Neural cell (in vitro differentiated cells): Measurements from ENCODE around the gene CACNA1C. TPM values are rescaled to one million over a fixed set of nuclear protein-coding genes. Genes with fewer than 3 reads are reported as not detected.

ENCODE experiments used
- H2AFZ ChIP-seq: fragments of 200-600, 300-800 bp; sonication (generic), shearing (Covaris generic); 2 replicates; pipeline ENCODE4 v1.6.0; 2014; ENCODE audit warnings: low read depth, mild to moderate bottlenecking, antibody characterized with exemption, low read length, moderate library complexity
- H3F3A ChIP-seq: fragments of 200-600 bp; shearing (Covaris generic); 2 replicates; pipeline ENCODE4 v1.6.1; 2016; ENCODE audit warnings: mild to moderate bottlenecking, moderate library complexity, mixed read lengths, antibody characterized with exemption, low read length; ENCODE audit not compliant: insufficient read depth, poor library complexity, severe bottlenecking
- H3K27ac ChIP-seq: fragments of 200-600, 300-800 bp; sonication (generic), shearing (Covaris generic); 2 replicates; pipeline ENCODE4 v1.5.1; 2014; ENCODE audit warnings: mild to moderate bottlenecking, low read length, moderate library complexity
- H3K27me3 ChIP-seq: fragments of 300-800, 200-600 bp; sonication (generic), shearing (Covaris generic); 2 replicates; pipeline ENCODE4 v1.6.0; 2014; ENCODE audit warnings: mild to moderate bottlenecking, low read depth, low read length, moderate library complexity; ENCODE audit not compliant: insufficient read depth
- H3K36me3 ChIP-seq: fragments of 300-800, 200-600 bp; sonication (generic), shearing (Covaris generic); 2 replicates; pipeline ENCODE4 v1.5.1; 2014; ENCODE audit warnings: mild to moderate bottlenecking, antibody characterized with exemption, low read length, moderate library complexity; ENCODE audit not compliant: insufficient read depth
- H3K4me2 ChIP-seq: fragments of 300-800, 200-600 bp; sonication (generic), shearing (Covaris generic); 2 replicates; pipeline ENCODE4 v1.6.0; 2014; ENCODE audit warnings: mild to moderate bottlenecking, low read length
- H3K4me3 ChIP-seq: fragments of 300-800, 200-600 bp; sonication (generic), shearing (Covaris generic); 2 replicates; pipeline ENCODE4 v1.5.1; 2014; ENCODE audit warnings: mild to moderate bottlenecking, low read length, moderate library complexity
- H3K79me2 ChIP-seq: fragments of 200-600 bp; shearing (Covaris generic); replicated peaks from 2 replicates; pipeline ENCODE4 v1.6.0; 2014; ENCODE audit warnings: mild to moderate bottlenecking, low read length, moderate library complexity; ENCODE audit not compliant: insufficient read depth
- H3K9ac ChIP-seq: fragments of 300-800, 200-600 bp; sonication (generic), shearing (Covaris generic); 2 replicates; pipeline ENCODE4 v1.6.1; 2016; ENCODE audit warnings: mild to moderate bottlenecking, low read length, mixed read lengths
- H3K9me2 ChIP-seq: fragments of 200-600 bp; shearing (Covaris generic); 2 replicates; pipeline ENCODE4 v1.6.1; 2016; ENCODE audit warnings: mild to moderate bottlenecking, low read length, mixed read lengths; ENCODE audit not compliant: insufficient read depth
- H3K9me3 ChIP-seq: fragments of 200-600, 300-800 bp; sonication (generic), shearing (Covaris generic); 2 replicates; pipeline ENCODE4 v1.6.1; 2016; ENCODE audit warnings: mild to moderate bottlenecking, mixed run types, low read length, moderate library complexity, mixed read lengths
- H4K20me1 ChIP-seq: fragments of 200-600 bp; shearing (Covaris generic); 2 replicates; pipeline ENCODE4 v1.6.1; 2016; ENCODE audit warnings: mild to moderate bottlenecking, mixed run types; ENCODE audit not compliant: insufficient read depth
- EP300 ChIP-seq: fragments of 450-650 bp; conservative IDR thresholded peaks from 2 replicates; pipeline ENCODE4 v1.6.1; 2014; ENCODE audit warnings: antibody characterized with exemption, mild to moderate bottlenecking, moderate library complexity; ENCODE audit not compliant: poor library complexity, severe bottlenecking
- EZH2 ChIP-seq: fragments of 200-600, 300-800 bp; shearing (Covaris generic), sonication (generic); IDR thresholded peaks from 2 replicates; pipeline ENCODE4 v1.6.1; 2014; ENCODE audit warnings: antibody characterized with exemption, low read length, borderline replicate concordance, mild to moderate bottlenecking; ENCODE audit not compliant: insufficient read depth, poor library complexity, severe bottlenecking
- MXI1 ChIP-seq: fragments of 450-650 bp; conservative IDR thresholded peaks from 2 replicates; pipeline ENCODE4 v1.6.1; 2014; ENCODE audit warnings: antibody characterized with exemption, mild to moderate bottlenecking; ENCODE audit not compliant: poor library complexity, severe bottlenecking
- POLR2AphosphoS5 ChIP-seq: IDR thresholded peaks from 2 replicates; pipeline ENCODE4 v1.6.1; 2012
- RAD21 ChIP-seq: fragments of 450-650 bp; conservative IDR thresholded peaks from 2 replicates; pipeline ENCODE4 v1.6.1; 2014; ENCODE audit warnings: antibody characterized with exemption, mild to moderate bottlenecking, moderate library complexity
- SMC3 ChIP-seq: fragments of 450-650 bp; conservative IDR thresholded peaks from 2 replicates; pipeline ENCODE4 v1.6.1; 2014; ENCODE audit warnings: antibody characterized with exemption, mild to moderate bottlenecking, moderate library complexity; ENCODE audit not compliant: poor library complexity
- TAF1 ChIP-seq: IDR thresholded peaks from 2 replicates; pipeline ENCODE4 v1.6.1; 2012; ENCODE audit warnings: low read depth
- polyA plus RNA-seq: library from polyadenylated mRNA; depleted of rRNA; stranded (reverse); fragments of >200 nt; gene quantifications from 2 replicates; pipeline ENCODE4 v1.2.3, GENCODE V29; 2014
- TF ChIP-seq, protein P1 (sequence below): fragments of 450-650 bp; IDR thresholded peaks from 2 replicates; pipeline ENCODE4 v1.5.1; 2014; ENCODE audit warnings: antibody characterized with exemption, mild to moderate bottlenecking, moderate library complexity; ENCODE audit not compliant: poor library complexity, severe bottlenecking
- TF ChIP-seq, protein P2 (sequence below): IDR thresholded peaks from 2 replicates; pipeline ENCODE4 v1.6.1; 2012; ENCODE audit warnings: borderline replicate concordance

Gene CACNA1C
- polyA plus RNA-seq, 1 donor from 2014 or later, result 9.7 TPM

DNA sequence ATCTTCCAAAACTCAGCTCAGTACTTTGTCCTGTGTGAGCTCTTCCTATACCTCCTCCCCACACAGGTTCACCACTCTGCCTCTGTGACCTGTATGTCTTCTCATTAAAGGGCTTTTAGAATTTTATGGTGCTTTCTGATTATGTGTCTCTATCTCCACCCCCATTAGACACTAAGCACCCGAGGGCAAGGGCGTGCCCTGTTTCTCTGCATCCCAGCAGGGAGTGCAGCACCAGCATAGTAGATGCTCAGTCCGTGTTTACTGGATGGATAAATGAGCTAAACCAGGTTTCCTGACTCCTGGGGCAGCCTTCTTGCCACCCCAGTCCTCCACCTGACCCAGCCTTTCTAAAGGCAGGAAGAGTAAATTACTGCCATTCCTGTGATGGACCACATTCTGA is 333.8 kb downstream of the CACNA1C start:
- Histone ChIP-seq H3K9ac (no peak overlapping the region), H3F3A (no peaks in the 10 kb centered on the region), H3K9me3 (no peaks in the 10 kb centered on the region), H3K27me3 (no peaks in the 10 kb centered on the region), H3K4me3 (no peak overlapping the region), H2AFZ (no peak overlapping the region), H4K20me1 (no peaks in the 10 kb centered on the region), H3K79me2 (no peaks in the 10 kb centered on the region), H3K36me3 (no peaks in the 10 kb centered on the region), H3K4me2 (no peak overlapping the region), H3K27ac (no peak overlapping the region), H3K9me2 (no peaks in the 10 kb centered on the region)
- TF ChIP-seq MXI1 (no peak), EP300 (no peak), SMC3 (no peak), TAF1 (no peak), RAD21 (no peak), POLR2AphosphoS5 (no peak), EZH2 (no peak)
- TF ChIP-seq, protein P1, sequence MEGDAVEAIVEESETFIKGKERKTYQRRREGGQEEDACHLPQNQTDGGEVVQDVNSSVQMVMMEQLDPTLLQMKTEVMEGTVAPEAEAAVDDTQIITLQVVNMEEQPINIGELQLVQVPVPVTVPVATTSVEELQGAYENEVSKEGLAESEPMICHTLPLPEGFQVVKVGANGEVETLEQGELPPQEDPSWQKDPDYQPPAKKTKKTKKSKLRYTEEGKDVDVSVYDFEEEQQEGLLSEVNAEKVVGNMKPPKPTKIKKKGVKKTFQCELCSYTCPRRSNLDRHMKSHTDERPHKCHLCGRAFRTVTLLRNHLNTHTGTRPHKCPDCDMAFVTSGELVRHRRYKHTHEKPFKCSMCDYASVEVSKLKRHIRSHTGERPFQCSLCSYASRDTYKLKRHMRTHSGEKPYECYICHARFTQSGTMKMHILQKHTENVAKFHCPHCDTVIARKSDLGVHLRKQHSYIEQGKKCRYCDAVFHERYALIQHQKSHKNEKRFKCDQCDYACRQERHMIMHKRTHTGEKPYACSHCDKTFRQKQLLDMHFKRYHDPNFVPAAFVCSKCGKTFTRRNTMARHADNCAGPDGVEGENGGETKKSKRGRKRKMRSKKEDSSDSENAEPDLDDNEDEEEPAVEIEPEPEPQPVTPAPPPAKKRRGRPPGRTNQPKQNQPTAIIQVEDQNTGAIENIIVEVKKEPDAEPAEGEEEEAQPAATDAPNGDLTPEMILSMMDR, result no peak
- TF ChIP-seq, protein P2, sequence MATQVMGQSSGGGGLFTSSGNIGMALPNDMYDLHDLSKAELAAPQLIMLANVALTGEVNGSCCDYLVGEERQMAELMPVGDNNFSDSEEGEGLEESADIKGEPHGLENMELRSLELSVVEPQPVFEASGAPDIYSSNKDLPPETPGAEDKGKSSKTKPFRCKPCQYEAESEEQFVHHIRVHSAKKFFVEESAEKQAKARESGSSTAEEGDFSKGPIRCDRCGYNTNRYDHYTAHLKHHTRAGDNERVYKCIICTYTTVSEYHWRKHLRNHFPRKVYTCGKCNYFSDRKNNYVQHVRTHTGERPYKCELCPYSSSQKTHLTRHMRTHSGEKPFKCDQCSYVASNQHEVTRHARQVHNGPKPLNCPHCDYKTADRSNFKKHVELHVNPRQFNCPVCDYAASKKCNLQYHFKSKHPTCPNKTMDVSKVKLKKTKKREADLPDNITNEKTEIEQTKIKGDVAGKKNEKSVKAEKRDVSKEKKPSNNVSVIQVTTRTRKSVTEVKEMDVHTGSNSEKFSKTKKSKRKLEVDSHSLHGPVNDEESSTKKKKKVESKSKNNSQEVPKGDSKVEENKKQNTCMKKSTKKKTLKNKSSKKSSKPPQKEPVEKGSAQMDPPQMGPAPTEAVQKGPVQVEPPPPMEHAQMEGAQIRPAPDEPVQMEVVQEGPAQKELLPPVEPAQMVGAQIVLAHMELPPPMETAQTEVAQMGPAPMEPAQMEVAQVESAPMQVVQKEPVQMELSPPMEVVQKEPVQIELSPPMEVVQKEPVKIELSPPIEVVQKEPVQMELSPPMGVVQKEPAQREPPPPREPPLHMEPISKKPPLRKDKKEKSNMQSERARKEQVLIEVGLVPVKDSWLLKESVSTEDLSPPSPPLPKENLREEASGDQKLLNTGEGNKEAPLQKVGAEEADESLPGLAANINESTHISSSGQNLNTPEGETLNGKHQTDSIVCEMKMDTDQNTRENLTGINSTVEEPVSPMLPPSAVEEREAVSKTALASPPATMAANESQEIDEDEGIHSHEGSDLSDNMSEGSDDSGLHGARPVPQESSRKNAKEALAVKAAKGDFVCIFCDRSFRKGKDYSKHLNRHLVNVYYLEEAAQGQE, result no peak

DNA sequence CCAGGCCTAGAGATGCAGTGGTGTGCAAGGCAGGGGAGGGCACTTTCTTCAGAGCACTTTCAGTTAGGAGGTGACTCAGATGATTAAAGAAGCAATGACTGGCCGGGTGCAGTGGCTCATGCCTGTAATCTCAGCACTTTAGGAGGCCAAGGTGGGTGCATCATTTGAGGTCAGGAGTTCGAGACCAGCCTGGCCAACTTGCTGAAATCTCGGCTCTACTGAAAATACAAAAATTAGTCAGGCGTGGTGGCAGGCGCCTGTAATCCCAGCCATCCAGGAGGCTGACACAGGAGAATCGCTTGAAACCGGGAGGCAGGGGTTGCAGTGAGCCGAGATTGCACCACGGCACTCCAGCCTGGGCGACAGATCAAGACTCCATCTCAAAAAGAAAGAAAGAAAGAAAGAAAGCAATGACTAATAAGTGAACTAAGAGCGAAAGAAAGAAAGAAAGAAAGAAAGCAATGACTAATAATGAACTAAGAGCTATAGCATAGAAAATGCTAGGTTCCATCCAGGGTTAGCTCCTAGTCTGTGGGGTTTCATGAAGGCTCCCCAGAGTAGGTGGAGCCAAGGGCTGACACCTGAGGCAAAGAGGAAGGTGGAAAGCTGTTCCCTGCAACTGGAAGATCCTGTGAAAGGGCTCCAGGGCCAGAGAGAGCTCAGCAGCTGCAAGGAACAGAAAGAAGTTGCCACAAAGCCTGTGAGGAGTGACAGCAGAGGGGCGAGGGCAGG is 334.5 kb downstream of the CACNA1C start:
- H3K4me2 ChIP-seq, result no peak overlapping the region
- TF ChIP-seq MXI1, result no peak
- TF ChIP-seq RAD21, result no peak
- no peak for TF ChIP-seq SMC3
- TF ChIP-seq EP300, result no peak
- TF ChIP-seq, protein P1, result no peak
- no peak for TF ChIP-seq POLR2AphosphoS5
- TF ChIP-seq, protein P2, result no peak
- no peak for TF ChIP-seq EZH2
- H3K79me2 ChIP-seq, result no peaks in the 10 kb centered on the region
- no peak overlapping the region for H3K27ac ChIP-seq
- H3K4me3 ChIP-seq, result no peak overlapping the region
- H3K9me3 ChIP-seq, result no peaks in the 10 kb centered on the region
- no peaks in the 10 kb centered on the region for H4K20me1 ChIP-seq
- H3K9me2 ChIP-seq, result no peaks in the 10 kb centered on the region
- H3K9ac ChIP-seq, result no peak overlapping the region
- H3K27me3 ChIP-seq, result no peaks in the 10 kb centered on the region
- no peaks in the 10 kb centered on the region for H3F3A ChIP-seq
- no peak overlapping the region for H2AFZ ChIP-seq
- H3K36me3 ChIP-seq, result no peaks in the 10 kb centered on the region
